Fibroblast of the aortic adventitia (primary cell): ENCODE results near the gene HIBCH. TPM values are rescaled to one million over a fixed set of nuclear protein-coding genes. Genes with fewer than 3 reads are reported as not detected.
"Not testable (repeated sequence)": the region's sequence is repeated elsewhere in the genome, so short reads cannot be mapped to it uniquely, and the experiment has no call there.

ENCODE experiments used
- DNase-seq: peaks from one replicate; pipeline ENCODE4 v3.0.0-alpha.2; 2010; ENCODE audit warnings: low read depth
- H3K4me3 ChIP-seq: 2 replicates; pipeline ENCODE4 v1.5.1; 2011; ENCODE audit warnings: low read depth, mild to moderate bottlenecking, control low read depth, low read length, moderate library complexity
- CTCF ChIP-seq: IDR thresholded peaks from 2 replicates; pipeline ENCODE4 v1.5.1; 2011; ENCODE audit warnings: mild to moderate bottlenecking, low read length, control low read depth, inconsistent platforms; ENCODE audit not compliant: insufficient read depth
- total RNA-seq: library from RNA; depleted of rRNA; stranded (reverse); fragments of >200 nt; gene quantifications from 2 replicates; pipeline ENCODE4 v1.2.3, GENCODE V29; 2012; ENCODE audit warnings: low replicate concordance

The HIBCH gene
- total RNA-seq, 1 donor: 21.5 TPM

GRCh38 chr2:190270298-190270697, 49.3 kb downstream of the HIBCH start:
- no peak for TF ChIP-seq CTCF
- DNase-seq: peak; percentile 51
- H3K4me3 ChIP-seq: no peak overlapping the region

DNA sequence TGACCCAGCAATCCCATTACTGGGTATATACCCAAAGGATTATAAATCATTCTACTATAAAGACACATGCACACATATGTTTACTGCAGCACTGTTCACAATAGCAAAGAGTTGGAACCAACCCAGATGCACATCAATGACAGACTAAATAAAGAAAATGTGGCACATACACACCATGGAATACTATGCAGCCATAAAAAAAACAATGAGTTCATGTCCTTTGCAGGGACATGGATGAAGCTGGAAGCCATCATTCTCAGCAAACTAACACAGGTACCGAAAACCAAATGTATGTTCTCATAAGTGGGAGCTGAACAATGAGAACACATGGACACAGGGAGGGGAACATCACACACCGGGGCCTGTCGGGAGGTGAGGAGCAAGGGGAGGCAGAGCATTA, 49.9 kb downstream of the HIBCH start:
- not testable (repeated sequence) for H3K4me3 ChIP-seq, DNase-seq

- TF ChIP-seq CTCF: no peak
- DNase-seq: peak; percentile 89
- H3K4me3 ChIP-seq: no peak overlapping the region
Measured at GRCh38 chr2:190267302-190267701, 52.3 kb downstream of the HIBCH start.

DNA sequence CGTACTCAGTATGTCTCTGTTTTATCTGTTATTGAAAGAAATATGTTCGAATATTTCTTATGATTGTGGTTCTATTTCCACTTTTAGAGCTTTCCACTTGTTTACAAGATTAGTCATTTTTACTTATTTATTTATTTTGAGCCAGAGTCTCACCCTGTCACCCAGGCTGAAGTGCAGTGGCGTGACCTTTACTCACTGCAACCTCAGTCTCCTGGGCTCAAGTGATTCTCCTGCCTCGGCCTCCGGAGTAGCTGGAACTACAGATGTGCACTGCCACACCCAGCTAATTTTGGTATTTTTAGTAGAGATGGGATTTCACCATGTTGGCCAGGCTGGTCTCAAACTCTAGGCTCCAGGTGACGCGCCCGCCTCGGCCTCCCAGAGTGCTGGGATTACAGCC, 53.3 kb downstream of the HIBCH start:
- no peak for DNase-seq
- no peak for TF ChIP-seq CTCF
- H3K4me3 ChIP-seq: no peak overlapping the region

DNA sequence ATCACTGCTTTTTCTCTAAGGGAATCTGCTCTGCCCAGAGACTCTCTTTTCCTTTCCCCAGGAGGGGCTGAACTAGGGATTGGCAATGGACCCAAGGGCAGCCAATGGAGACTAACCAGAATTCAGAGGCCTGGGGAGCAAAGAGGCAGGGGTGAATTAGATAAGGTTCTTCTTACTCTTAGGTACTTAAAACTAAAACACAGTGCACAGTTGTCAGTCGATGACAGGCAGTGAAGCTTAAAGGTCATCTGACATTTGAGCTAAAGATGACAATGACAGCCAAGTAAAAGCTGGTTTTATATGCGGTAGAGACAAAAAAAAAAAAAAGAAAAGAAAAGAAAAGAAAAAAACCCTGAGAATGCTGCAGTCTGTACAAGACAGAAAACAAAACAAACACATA, 57.8 kb downstream of the HIBCH start:
- DNase-seq: no peak
- no peak for TF ChIP-seq CTCF
- H3K4me3 ChIP-seq: no peak overlapping the region

DNA sequence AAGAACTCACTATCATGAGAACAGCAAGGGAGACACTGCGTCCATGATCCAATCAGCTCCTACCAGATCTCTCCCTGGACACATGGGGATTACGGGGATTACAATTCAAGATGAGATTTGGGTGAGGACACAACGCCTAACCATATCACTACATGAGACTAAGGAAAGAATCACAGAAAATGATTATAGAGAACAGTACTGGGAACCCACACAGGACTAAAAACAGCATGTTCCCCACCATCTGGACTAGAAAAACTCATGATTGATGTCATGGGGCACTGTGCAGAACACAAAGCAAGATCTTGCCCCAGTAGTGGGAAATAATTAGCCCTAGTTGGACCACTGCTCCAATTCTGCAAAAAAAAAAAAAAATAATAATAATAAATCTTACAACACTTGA, 63.5 kb downstream of the HIBCH start:
- TF ChIP-seq CTCF: no peak
- no peak for DNase-seq
- H3K4me3 ChIP-seq: no peak overlapping the region

DNA sequence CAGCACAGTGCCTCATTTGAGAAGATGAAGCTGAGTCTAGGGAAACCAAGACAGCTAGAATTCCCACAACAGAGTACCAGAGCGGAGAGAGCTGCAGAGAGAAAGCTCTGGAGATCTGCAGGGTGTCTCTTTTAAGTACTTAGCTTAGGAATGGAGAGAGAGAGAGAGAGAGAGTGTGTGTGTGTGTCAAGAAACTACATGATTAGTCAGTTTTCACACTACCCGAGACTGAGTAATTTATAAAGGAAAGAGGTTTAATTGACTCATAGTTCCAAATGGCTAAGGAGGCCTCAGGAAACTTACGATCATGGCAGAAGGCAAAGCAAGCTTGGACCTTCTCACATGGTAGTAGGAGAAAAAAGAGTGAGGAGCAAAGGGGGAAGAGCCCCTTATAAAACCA, 64.0 kb downstream of the HIBCH start:
- TF ChIP-seq CTCF: no peak
- no peak overlapping the region for H3K4me3 ChIP-seq
- DNase-seq: no peak
